ENCODE results near the gene CD22. TPM values are rescaled to one million over a fixed set of nuclear protein-coding genes. Genes with fewer than 3 reads are reported as not detected.
A peak's percentile ranks its signal among the peaks of the same experiment; 100 is the strongest.

Gene CD22
- total and polyA plus RNA-seq, 2 of the 13 experiments (the other 11 are each of a cell fraction or from before 2014, with no cell fraction given): 0.71 to 1.7 TPM

- TF ChIP-seq ZNF597 (CRISPR knock-in tag; IDR thresholded peaks at IDR 0.05) (no peak), PHF5A (CRISPR knock-in tag; IDR thresholded peaks at IDR 0.05; ENCODE audit: low read depth, unreplicated experiment) (peak; percentile 66), HIVEP1 (CRISPR knock-in tag; IDR thresholded peaks at IDR 0.05) (no peak), ZFP91 (CRISPR knock-in tag; IDR thresholded peaks at IDR 0.05; ENCODE audit: borderline replicate concordance) (peak; percentile 15; the same call in 1 of the 2 replicates), ELF3 (CRISPR knock-in tag; IDR thresholded peaks at IDR 0.05) (peak; percentile 72), ZNF724P (CRISPR knock-in tag; IDR thresholded peaks at IDR 0.05; ENCODE audit: borderline replicate concordance) (0 out of 2 replicates have a peak, but pooled peaks have one; percentile 40), HNF4A (CRISPR knock-in tag; IDR thresholded peaks at IDR 0.05) (peak; percentile 83), ZNF691 (CRISPR knock-in tag; IDR thresholded peaks at IDR 0.05; ENCODE audit: borderline replicate concordance, low read depth) (0 out of 2 replicates have a peak, but pooled peaks have one; percentile 25), ZNF687 (CRISPR knock-in tag; IDR thresholded peaks at IDR 0.05) (peak; percentile 51; the same call in 1 of the 2 replicates), ZBED4 (CRISPR knock-in tag; IDR thresholded peaks at IDR 0.05; ENCODE audit: borderline replicate concordance) (peak; percentile 48; the same call in 1 of the 2 replicates), TCF7 (IDR thresholded peaks at IDR 0.05; ENCODE audit: low read depth) (peak; percentile 87), ZBTB4 (CRISPR knock-in tag; IDR thresholded peaks at IDR 0.05; ENCODE audit: borderline replicate concordance) (no peak)
These were observed 51.6 kb downstream of the CD22 start (continued) for GRCh38 chr19:35380450-35381124.

Measured in HepG2 (cell line).